SK-N-SH (cell line): ENCODE data around the gene IQGAP1. TPM values are rescaled to one million over a fixed set of nuclear protein-coding genes. Genes with fewer than 3 reads are reported as not detected.

ENCODE experiments used
- CTCF ChIA-PET: fragments of 300-600, 350-600 bp; formaldehyde crosslinking; extraction: SDS; loops from one replicate; lab custom pipeline; 2021; lab: Yijun Ruan, JAX
- POLR2A ChIA-PET: fragments of 350-600 bp; sonication (Branson Sonifier 250); formaldehyde crosslinking; extraction: SDS; loops from one replicate; lab custom pipeline; 2020; ENCODE audit warnings: antibody characterized with exemption, inconsistent platforms; lab: Yijun Ruan, JAX
- DNase-seq: peaks from one replicate; pipeline ENCODE4 v3.0.0; 2012
- H2AFZ ChIP-seq: fragments of 200-600 bp; sonication (generic); 2 replicates; pipeline ENCODE4 v1.8.1; 2016; ENCODE audit warnings: antibody characterized with exemption, mild to moderate bottlenecking, low read depth
- H3F3A ChIP-seq: fragments of 200-600 bp; sonication (generic); replicated peaks from 2 replicates; pipeline ENCODE3; 2016; ENCODE audit warnings: antibody characterized with exemption, mild to moderate bottlenecking; ENCODE audit not compliant: insufficient read depth
- H3K27ac ChIP-seq, 2 experiments: fragments of 200-500 bp in 1 of 2; fragments of 200-600 bp in 1 of 2; sonication (Bioruptor generic) in 1 of 2; sonication (generic), shearing (Covaris generic) in 1 of 2; 2 replicates each; pipeline versions ENCODE4 v1.5.1 to v1.6.1; 2014 to 2016; ENCODE audit warnings: low read depth in 2 of 2, inconsistent platforms in 1 of 2, low read length in 1 of 2, mild to moderate bottlenecking in 1 of 2, mixed read lengths in 1 of 2
- H3K27me3 ChIP-seq: fragments of 200-600 bp; sonication (generic), shearing (Covaris generic); 2 replicates; pipeline ENCODE4 v1.6.1; 2016; ENCODE audit warnings: mixed run types; ENCODE audit not compliant: insufficient read depth
- H3K36me3 ChIP-seq, 2 experiments: fragments of 200-500 bp in 1 of 2; fragments of 200-600 bp in 1 of 2; sonication (Bioruptor generic) in 1 of 2; sonication (generic) in 1 of 2; replicated peaks in 1 of 2; 2 replicates each; pipeline versions ENCODE3 to v1.5.1; 2014 to 2016; ENCODE audit warnings: low read length in 1 of 2, mild to moderate bottlenecking in 1 of 2; ENCODE audit not compliant: insufficient read depth in 2 of 2, control insufficient read depth in 1 of 2
- H3K4me1 ChIP-seq, 2 experiments: fragments of 200-500 bp in 1 of 2; fragments of 200-600 bp in 1 of 2; sonication (Bioruptor generic) in 1 of 2; sonication (generic), shearing (Covaris generic) in 1 of 2; 2 replicates each; pipeline versions ENCODE4 v1.5.1 to v1.6.1; 2014 to 2016; ENCODE audit warnings: low read depth in 1 of 2, low read length in 1 of 2, mixed run types in 1 of 2; ENCODE audit not compliant: insufficient read depth in 2 of 2, control insufficient read depth in 1 of 2
- H3K4me2 ChIP-seq: fragments of 200-600 bp; sonication (generic), shearing (Covaris generic); 2 replicates; pipeline ENCODE4 v1.6.1; 2017; ENCODE audit warnings: mixed run types
- H3K4me3 ChIP-seq, 2 experiments: fragments of 200-500 bp in 1 of 2; fragments of 200-600 bp in 1 of 2; sonication (Bioruptor generic) in 1 of 2; sonication (generic), shearing (Covaris generic) in 1 of 2; 2 replicates each; pipeline versions ENCODE4 v1.5.1 to v1.8.1; 2014 to 2016; ENCODE audit warnings: low read depth in 2 of 2, inconsistent platforms in 1 of 2, low read length in 1 of 2, mild to moderate bottlenecking in 1 of 2, mixed read lengths in 1 of 2, moderate library complexity in 1 of 2
- H3K79me2 ChIP-seq: fragments of 200-600 bp; sonication (generic); 2 replicates; pipeline ENCODE4 v1.8.1; 2017; ENCODE audit warnings: mild to moderate bottlenecking; ENCODE audit not compliant: insufficient read depth
- H3K9ac ChIP-seq: fragments of 200-600 bp; sonication (generic); 2 replicates; pipeline ENCODE4 v1.6.1; 2017; ENCODE audit warnings: mixed run types
- H3K9me2 ChIP-seq: fragments of 200-600 bp; sonication (generic); 2 replicates; pipeline ENCODE4 v1.6.1; 2017; ENCODE audit warnings: mixed run types
- H3K9me3 ChIP-seq: fragments of 200-600 bp; sonication (generic); 2 replicates; pipeline ENCODE4 v1.6.1; 2017; ENCODE audit warnings: mixed run types, mild to moderate bottlenecking, moderate library complexity
- H4K20me1 ChIP-seq: fragments of 200-600 bp; sonication (generic); 2 replicates; pipeline ENCODE4 v1.6.1; 2017; ENCODE audit warnings: mild to moderate bottlenecking, mixed run types; ENCODE audit not compliant: insufficient read depth
- CHD2 ChIP-seq: fragments of 150-350 bp; IDR thresholded peaks from 2 replicates; pipeline ENCODE4 v1.6.1; 2018; ENCODE audit warnings: low read length; ENCODE audit not compliant: partially characterized antibody
- ELF1 ChIP-seq: IDR thresholded peaks from 2 replicates; pipeline ENCODE4 v1.4.0; 2012
- FOSL2 ChIP-seq: IDR thresholded peaks from 2 replicates; pipeline ENCODE4 v1.4.0; 2012; ENCODE audit warnings: low read depth, mild to moderate bottlenecking, moderate library complexity, borderline replicate concordance
- FOXJ3 ChIP-seq: sonication (generic); formaldehyde crosslinking; IDR thresholded peaks from 2 replicates; pipeline ENCODE4 v1.5.1; 2020; ENCODE audit warnings: mild to moderate bottlenecking, missing genetic modification reagents
- FOXM1 ChIP-seq: IDR thresholded peaks from 2 replicates; pipeline ENCODE4 v1.4.0; 2012; ENCODE audit warnings: low read depth, mild to moderate bottlenecking
- GABPA ChIP-seq: IDR thresholded peaks from 2 replicates; pipeline ENCODE4 v1.4.0; 2012; ENCODE audit warnings: low read depth, mild to moderate bottlenecking
- MEF2A ChIP-seq: IDR thresholded peaks from 2 replicates; pipeline ENCODE4 v1.4.0; 2012; ENCODE audit warnings: low read depth, borderline replicate concordance
- NFIC ChIP-seq: IDR thresholded peaks from 2 replicates; pipeline ENCODE4 v1.4.0; 2012; ENCODE audit warnings: borderline replicate concordance
- NRF1 ChIP-seq: IDR thresholded peaks from 2 replicates; pipeline ENCODE4 v1.6.1; 2012; ENCODE audit warnings: low read depth, mild to moderate bottlenecking, low read length
- POLR2AphosphoS5 ChIP-seq: IDR thresholded peaks from 2 replicates; pipeline ENCODE4 v1.6.1; 2012; ENCODE audit warnings: low read depth, low read length
- RAD21 ChIP-seq: IDR thresholded peaks from 2 replicates; pipeline ENCODE4 v1.6.1; 2012; ENCODE audit warnings: mild to moderate bottlenecking, low read length
- RCOR1 ChIP-seq: fragments of 150-350 bp; IDR thresholded peaks from 2 replicates; pipeline ENCODE4 v1.6.1; 2017; ENCODE audit warnings: antibody characterized with exemption, low read length
- RXRA ChIP-seq: IDR thresholded peaks from 2 replicates; pipeline ENCODE4 v1.4.0; 2012; ENCODE audit warnings: low read depth, mild to moderate bottlenecking, borderline replicate concordance
- SIN3A ChIP-seq: IDR thresholded peaks from 2 replicates; pipeline ENCODE4 v1.6.1; 2012; ENCODE audit warnings: low read depth, mild to moderate bottlenecking, low read length, moderate library complexity, borderline replicate concordance
- TAF1 ChIP-seq: IDR thresholded peaks from 2 replicates; pipeline ENCODE4 v1.6.1; 2012; ENCODE audit warnings: low read depth, mild to moderate bottlenecking, low read length, moderate library complexity, borderline replicate concordance
- TCF12 ChIP-seq: IDR thresholded peaks from 2 replicates; pipeline ENCODE4 v1.4.0; 2012
- WGBS: methylation state at CpG from one replicate; pipeline ENCODE4 v1.1.6; 2017; ENCODE audit warnings: low lambda C conversion rate; 5-methylcytosine and 5-hydroxymethylcytosine counted together
- polyA plus RNA-seq, 3 experiments: library from polyadenylated mRNA; depleted of rRNA; stranded (reverse); fragments of >200 nt; gene quantifications; 2 replicates each; pipeline ENCODE4 v1.2.3, GENCODE V29; 2012
- TF ChIP-seq, protein P1 (sequence below): fragments of 150-350 bp; IDR thresholded peaks from 2 replicates; pipeline ENCODE4 v1.6.1; 2016; ENCODE audit warnings: mild to moderate bottlenecking, low read depth, low read length
- TF ChIP-seq, protein P2 (sequence below): IDR thresholded peaks from 2 replicates; pipeline ENCODE4 v1.4.0; 2012; ENCODE audit warnings: low read depth
- TF ChIP-seq, protein P3 (sequence below): fragments of 150-350 bp; IDR thresholded peaks from 2 replicates; pipeline ENCODE4 v1.6.1; 2017; ENCODE audit warnings: antibody characterized with exemption, low read length, low read depth, borderline replicate concordance
- TF ChIP-seq, protein P4 (sequence below): fragments of 200-600 bp; sonication (generic); IDR thresholded peaks from 2 replicates; pipeline ENCODE4 v1.6.1; 2017; ENCODE audit warnings: antibody characterized with exemption, mild to moderate bottlenecking, moderate library complexity

IQGAP1 gene
- polyA plus RNA-seq, 1 of the 3 experiments (the other 2 are of a cell fraction), result 56.5 TPM

DNA sequence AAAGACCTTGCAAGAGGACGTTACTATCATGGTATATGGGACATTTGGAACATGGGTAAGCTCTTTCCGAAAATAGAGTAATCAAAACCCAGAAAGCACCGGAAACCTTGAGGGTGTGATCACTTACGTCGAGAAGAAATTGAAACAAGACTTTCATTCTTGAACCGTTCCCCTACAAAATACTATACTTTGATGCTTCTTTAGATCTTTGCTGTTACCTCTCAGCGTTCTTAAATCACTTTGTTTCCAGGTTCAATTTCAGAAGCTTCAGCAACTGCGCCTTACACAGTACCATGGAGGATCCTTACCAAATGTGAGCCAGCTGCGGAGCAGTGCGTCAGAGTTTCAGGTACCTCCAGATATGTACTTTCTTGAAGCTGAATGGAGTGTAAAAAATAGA is 151.7 kb downstream of the IQGAP1 start:
- Histone ChIP-seq H4K20me1 (peaks cover 25% of the 10 kb centered on the region), H3K9me2 (no peaks in the 10 kb centered on the region), H3K4me3 (no peak overlapping the region), H3K4me2 (no peak overlapping the region), H3K4me1 (peaks cover 9 to 20% of the 10 kb centered on the region in 2 experiments; a peak in 3 of 4 replicates), H3K79me2 (peaks cover 88% of the 10 kb centered on the region), H3K27me3 (no peaks in the 10 kb centered on the region), H3K9me3 (no peaks in the 10 kb centered on the region), H3K27ac (no peak overlapping the region), H3F3A (peaks cover 9% of the 10 kb centered on the region), H3K9ac (no peak overlapping the region), H3K36me3 (peaks cover 8 to 30% of the 10 kb centered on the region in 2 experiments), H2AFZ (no peak overlapping the region)
- TF ChIP-seq FOSL2, result no peak
- TF ChIP-seq FOXJ3, result no peak
- TF ChIP-seq, protein P1, sequence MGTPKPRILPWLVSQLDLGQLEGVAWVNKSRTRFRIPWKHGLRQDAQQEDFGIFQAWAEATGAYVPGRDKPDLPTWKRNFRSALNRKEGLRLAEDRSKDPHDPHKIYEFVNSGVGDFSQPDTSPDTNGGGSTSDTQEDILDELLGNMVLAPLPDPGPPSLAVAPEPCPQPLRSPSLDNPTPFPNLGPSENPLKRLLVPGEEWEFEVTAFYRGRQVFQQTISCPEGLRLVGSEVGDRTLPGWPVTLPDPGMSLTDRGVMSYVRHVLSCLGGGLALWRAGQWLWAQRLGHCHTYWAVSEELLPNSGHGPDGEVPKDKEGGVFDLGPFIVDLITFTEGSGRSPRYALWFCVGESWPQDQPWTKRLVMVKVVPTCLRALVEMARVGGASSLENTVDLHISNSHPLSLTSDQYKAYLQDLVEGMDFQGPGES, result no peak
- no peak for TF ChIP-seq NFIC
- TF ChIP-seq ELF1, result no peak
- no peak for TF ChIP-seq GABPA
- no peak for TF ChIP-seq MEF2A
- no peak for TF ChIP-seq FOXM1
- no peak for TF ChIP-seq TAF1
- TF ChIP-seq RAD21, result no peak
- TF ChIP-seq, protein P2, sequence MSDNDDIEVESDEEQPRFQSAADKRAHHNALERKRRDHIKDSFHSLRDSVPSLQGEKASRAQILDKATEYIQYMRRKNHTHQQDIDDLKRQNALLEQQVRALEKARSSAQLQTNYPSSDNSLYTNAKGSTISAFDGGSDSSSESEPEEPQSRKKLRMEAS, result no peak
- TF ChIP-seq RCOR1, result no peak
- no peak for TF ChIP-seq CHD2
- TF ChIP-seq, protein P3, sequence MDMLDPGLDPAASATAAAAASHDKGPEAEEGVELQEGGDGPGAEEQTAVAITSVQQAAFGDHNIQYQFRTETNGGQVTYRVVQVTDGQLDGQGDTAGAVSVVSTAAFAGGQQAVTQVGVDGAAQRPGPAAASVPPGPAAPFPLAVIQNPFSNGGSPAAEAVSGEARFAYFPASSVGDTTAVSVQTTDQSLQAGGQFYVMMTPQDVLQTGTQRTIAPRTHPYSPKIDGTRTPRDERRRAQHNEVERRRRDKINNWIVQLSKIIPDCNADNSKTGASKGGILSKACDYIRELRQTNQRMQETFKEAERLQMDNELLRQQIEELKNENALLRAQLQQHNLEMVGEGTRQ, result no peak
- TF ChIP-seq NRF1, result no peak
- TF ChIP-seq SIN3A, result no peak
- TF ChIP-seq, protein P4, sequence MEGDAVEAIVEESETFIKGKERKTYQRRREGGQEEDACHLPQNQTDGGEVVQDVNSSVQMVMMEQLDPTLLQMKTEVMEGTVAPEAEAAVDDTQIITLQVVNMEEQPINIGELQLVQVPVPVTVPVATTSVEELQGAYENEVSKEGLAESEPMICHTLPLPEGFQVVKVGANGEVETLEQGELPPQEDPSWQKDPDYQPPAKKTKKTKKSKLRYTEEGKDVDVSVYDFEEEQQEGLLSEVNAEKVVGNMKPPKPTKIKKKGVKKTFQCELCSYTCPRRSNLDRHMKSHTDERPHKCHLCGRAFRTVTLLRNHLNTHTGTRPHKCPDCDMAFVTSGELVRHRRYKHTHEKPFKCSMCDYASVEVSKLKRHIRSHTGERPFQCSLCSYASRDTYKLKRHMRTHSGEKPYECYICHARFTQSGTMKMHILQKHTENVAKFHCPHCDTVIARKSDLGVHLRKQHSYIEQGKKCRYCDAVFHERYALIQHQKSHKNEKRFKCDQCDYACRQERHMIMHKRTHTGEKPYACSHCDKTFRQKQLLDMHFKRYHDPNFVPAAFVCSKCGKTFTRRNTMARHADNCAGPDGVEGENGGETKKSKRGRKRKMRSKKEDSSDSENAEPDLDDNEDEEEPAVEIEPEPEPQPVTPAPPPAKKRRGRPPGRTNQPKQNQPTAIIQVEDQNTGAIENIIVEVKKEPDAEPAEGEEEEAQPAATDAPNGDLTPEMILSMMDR, result no peak
- TF ChIP-seq POLR2AphosphoS5, result no peak
- TF ChIP-seq RXRA, result no peak
- no peak for TF ChIP-seq TCF12
- ChIA-PET CTCF (interaction anchor here (0.6 to 1.9 kb wide), 5 partner anchors 9 to 220 kb away, joined by 3 to 5 read pairs (median 4); no protein-coding TSS in a partner anchor), POLR2A (no interaction called here)
- no peak for DNase-seq
- WGBS, result 94% methylated on average over 10 of the region's 10 CpGs
